GM21529 (cell line): ENCODE results near the gene PDCD7.
A peak's percentile ranks its signal among the peaks of the same experiment; 100 is the strongest.
"Not testable (repeated sequence)": the region's sequence is repeated elsewhere in the genome, so short reads cannot be mapped to it uniquely, and the experiment has no call there.

ENCODE experiments used
- ATAC-seq: cut with Tn5 transposase; IDR thresholded peaks from one replicate; pipeline ENCODE4 v1.9.1; 2021; ENCODE audit not compliant: unreplicated experiment

PDCD7 gene

GRCh38 chr15:65133548-65134200, at the start of gene PDCD7:
PDCD7 (minus strand) TSS chr15:65133808; CDS start chr15:65133781, 27 bp downstream.
- peak; percentile 88 for ATAC-seq

- no peak for ATAC-seq
Observed at GRCh38 chr15:65182538-65182937, 48.9 kb upstream of the PDCD7 start.

- ATAC-seq = not testable (repeated sequence)
Observed at GRCh38 chr15:65181582-65182353, 48.2 kb upstream of the PDCD7 start.

GRCh38 chr15:65180167-65180566, 46.6 kb upstream of the PDCD7 start:
- ATAC-seq = no peak

- no peak for ATAC-seq
Observed at GRCh38 chr15:65177901-65178300, 44.3 kb upstream of the PDCD7 start.

GRCh38 chr15:65176056-65176455, 42.4 kb upstream of the PDCD7 start:
- no peak for ATAC-seq

- no peak for ATAC-seq
Observed at GRCh38 chr15:65175511-65175910, 41.9 kb upstream of the PDCD7 start.

GRCh38 chr15:65174509-65174908, 40.9 kb upstream of the PDCD7 start:
- no peak for ATAC-seq

- ATAC-seq = no peak
Observed at GRCh38 chr15:65172531-65172930, 38.9 kb upstream of the PDCD7 start.

GRCh38 chr15:65171428-65171827, 37.8 kb upstream of the PDCD7 start:
- no peak for ATAC-seq

- ATAC-seq = no peak
Observed at GRCh38 chr15:65165875-65166274, 32.3 kb upstream of the PDCD7 start.

GRCh38 chr15:65164139-65164538, 30.5 kb upstream of the PDCD7 start:
- ATAC-seq = no peak

- no peak for ATAC-seq
Observed at GRCh38 chr15:65163041-65163440, 29.4 kb upstream of the PDCD7 start.

- ATAC-seq = no peak
Observed at GRCh38 chr15:65156692-65157091, 23.1 kb upstream of the PDCD7 start.

GRCh38 chr15:65154720-65155119, 21.1 kb upstream of the PDCD7 start:
- ATAC-seq = no peak

- ATAC-seq = no peak
Observed at GRCh38 chr15:65147902-65148301, 14.3 kb upstream of the PDCD7 start.

- no peak for ATAC-seq
Observed at GRCh38 chr15:65146438-65146837, 12.8 kb upstream of the PDCD7 start.

GRCh38 chr15:65138631-65139030, 5.0 kb upstream of the PDCD7 start:
- ATAC-seq = not testable (repeated sequence)

- ATAC-seq = not testable (repeated sequence)
Observed at GRCh38 chr15:65137893-65138292, 4.3 kb upstream of the PDCD7 start.

GRCh38 chr15:65137089-65137488, 3.5 kb upstream of the PDCD7 start:
- ATAC-seq = not testable (repeated sequence)

GRCh38 chr15:65134538-65134937, 930 bp upstream of the PDCD7 start:
- no peak for ATAC-seq

- ATAC-seq = peak; percentile 36
Observed at GRCh38 chr15:65132878-65133547, 595 bp downstream of the PDCD7 start.
